T-helper 1 cell treated with Interleukin-12 subunit alpha and Interleukin-12 subunit beta and Interleukin-4 antibody, amounts not matched to agents 30 ng/mL and 1 ng/mL, for 36 hours (primary cell): ENCODE results near the gene CASK. TPM values are rescaled to one million over a fixed set of nuclear protein-coding genes. Genes with fewer than 3 reads are reported as not detected.
"Not testable (repeated sequence)": the region's sequence is repeated elsewhere in the genome, so short reads cannot be mapped to it uniquely, and the experiment has no call there.

Experiments used
- intact Hi-C: fragments of 100-400 bp; cut with micrococcal nuclease; formaldehyde crosslinking; loops from one replicate; pipeline ENCODE4 v1.15.1; 2024
- total RNA-seq: library from RNA; stranded (reverse); gene quantifications from 2 replicates; pipeline ENCODE4 v1.2.3, GENCODE V29; 2022

Gene CASK
- total RNA-seq, 1 donor from 2014 or later: 36.5 TPM

- intact Hi-C loops: no loop called here
Observed at GRCh38 chrX:41705680-41706374, 217.5 kb downstream of the CASK start.

GRCh38 chrX:41705042-41705441, 218.3 kb downstream of the CASK start:
- intact Hi-C loops: no loop called here

- intact Hi-C loops: loop anchor here (5.0 kb wide), 1 partner anchor 36 kb away; no protein-coding TSS in a partner anchor
Observed at GRCh38 chrX:41703574-41704029, 219.8 kb downstream of the CASK start.

- intact Hi-C loops: loop anchor here (10.0 kb wide), 1 partner anchor 251 kb away; the partner anchor contains the start of gene NYX
Observed at GRCh38 chrX:41695426-41695825, 227.9 kb downstream of the CASK start.

- intact Hi-C loops: loop anchor here (5.0 to 10.0 kb wide), 2 partner anchors 39 to 248 kb away; partner anchors contain the start of gene NYX
Observed at GRCh38 chrX:41693024-41693423, 230.3 kb downstream of the CASK start.

- intact Hi-C loops: loop anchor here (5.0 to 10.0 kb wide), 2 partner anchors 40 to 247 kb away; partner anchors contain the start of gene NYX
Observed at GRCh38 chrX:41692162-41692749, 231.1 kb downstream of the CASK start.

- intact Hi-C loops: loop anchor here (5.0 to 10.0 kb wide), 2 partner anchors 43 to 245 kb away; partner anchors contain the start of gene NYX
Observed at GRCh38 chrX:41689711-41690110, 233.6 kb downstream of the CASK start.

GRCh38 chrX:41688835-41689234, 234.5 kb downstream of the CASK start, which contains the start of gene GPR34:
Gene GPR34, plus strand, starts transcription at chrX:41688973. Its CDS starts 6,661 bp downstream, at chrX:41695634.
- intact Hi-C loops: no loop called here

- intact Hi-C loops: no loop called here
Observed at GRCh38 chrX:41688156-41688555, 235.2 kb downstream of the CASK start.

- intact Hi-C loops: loop anchor here (2.0 kb wide), 1 partner anchor 20 kb away; no protein-coding TSS in a partner anchor
Observed at GRCh38 chrX:41686788-41687187, 236.6 kb downstream of the CASK start.

- intact Hi-C loops: no loop called here
Observed at GRCh38 chrX:41684940-41685339, 238.4 kb downstream of the CASK start.

GRCh38 chrX:41684138-41684537, 239.2 kb downstream of the CASK start:
- intact Hi-C loops: no loop called here

GRCh38 chrX:41677183-41678060, 245.9 kb downstream of the CASK start:
- intact Hi-C loops: no loop called here

- intact Hi-C loops: not testable (repeated sequence)
Observed at GRCh38 chrX:41676361-41676760, 247.0 kb downstream of the CASK start.

GRCh38 chrX:41672643-41673042, 250.7 kb downstream of the CASK start:
- intact Hi-C loops: no loop called here

- intact Hi-C loops: no loop called here
Observed at GRCh38 chrX:41671082-41671481, 252.3 kb downstream of the CASK start.

- intact Hi-C loops: no loop called here
Observed at GRCh38 chrX:41670112-41670511, 253.2 kb downstream of the CASK start.

- intact Hi-C loops: loop anchor here (2.0 to 5.0 kb wide), 3 partner anchors 19 to 65 kb away; no protein-coding TSS in a partner anchor
Observed at GRCh38 chrX:41667631-41668030, 255.7 kb downstream of the CASK start.

- intact Hi-C loops: loop anchor here (2.0 to 5.0 kb wide), 3 partner anchors 21 to 66 kb away; no protein-coding TSS in a partner anchor
Observed at GRCh38 chrX:41666251-41666650, 257.1 kb downstream of the CASK start.

GRCh38 chrX:41665686-41666085, 257.7 kb downstream of the CASK start:
- intact Hi-C loops: loop anchor here (2.0 to 5.0 kb wide), 3 partner anchors 21 to 67 kb away; no protein-coding TSS in a partner anchor

GRCh38 chrX:41664908-41665307, 258.4 kb downstream of the CASK start:
- intact Hi-C loops: loop anchor here (5.0 kb wide), 2 partner anchors 37 to 67 kb away; no protein-coding TSS in a partner anchor
